Upper lobe of right lung (tissue), 1 donor: ENCODE measurements around the gene PPP1R1C. TPM values are rescaled to one million over a fixed set of nuclear protein-coding genes. Genes with fewer than 3 reads are reported as not detected.

Source experiments
- ATAC-seq: fragments of 200-7000 bp; cut with Tn5 transposase; one replicate; pipeline ENCODE4 v1.9.1; 2020; ENCODE audit warnings: mild to moderate bottlenecking, moderate library complexity
- DNase-seq: peaks from one replicate; pipeline ENCODE4 v3.0.0-alpha.2; 2020
- H3K27ac ChIP-seq: fragments of 200-600 bp; one replicate; pipeline ENCODE4 v1.8.0; 2022
- H3K27me3 ChIP-seq: fragments of 200-600 bp; one replicate; pipeline ENCODE4 v1.8.0; 2022; ENCODE audit warnings: mild to moderate bottlenecking
- H3K36me3 ChIP-seq: fragments of 200-600 bp; one replicate; pipeline ENCODE4 v1.8.0; 2022
- H3K4me1 ChIP-seq: fragments of 200-600 bp; one replicate; pipeline ENCODE4 v1.8.0; 2022
- H3K4me3 ChIP-seq: fragments of 200-600 bp; one replicate; pipeline ENCODE4 v1.8.0; 2022; ENCODE audit warnings: mild to moderate bottlenecking
- H3K9me3 ChIP-seq: fragments of 200-600 bp; one replicate; pipeline ENCODE4 v1.8.0; 2022
- intact Hi-C: fragments of 100-400 bp; cut with DNase I; formaldehyde crosslinking; loops from one replicate; pipeline ENCODE4 v1.11.0; 2022
- total RNA-seq: library from RNA; stranded (reverse); fragmentation: NEBNext Ultra II Directional; extraction: Animal tissue kit (Norgen Biotek cat#: 25700); gene quantifications from one replicate; pipeline ENCODE4 v1.2.1, GENCODE V29; 2021
- TF ChIP-seq, protein P1 (sequence below): fragments of 200-600 bp; IDR thresholded peaks from one replicate; pipeline ENCODE4 v1.8.0; 2022; ENCODE audit warnings: antibody characterized with exemption
- donor health status: DM: no; HTN: yes; CAD: no; lungs with severe emphysema.

Gene PPP1R1C
- total RNA-seq, 1 donor from 2014 or later, result 5.8 TPM

DNA sequence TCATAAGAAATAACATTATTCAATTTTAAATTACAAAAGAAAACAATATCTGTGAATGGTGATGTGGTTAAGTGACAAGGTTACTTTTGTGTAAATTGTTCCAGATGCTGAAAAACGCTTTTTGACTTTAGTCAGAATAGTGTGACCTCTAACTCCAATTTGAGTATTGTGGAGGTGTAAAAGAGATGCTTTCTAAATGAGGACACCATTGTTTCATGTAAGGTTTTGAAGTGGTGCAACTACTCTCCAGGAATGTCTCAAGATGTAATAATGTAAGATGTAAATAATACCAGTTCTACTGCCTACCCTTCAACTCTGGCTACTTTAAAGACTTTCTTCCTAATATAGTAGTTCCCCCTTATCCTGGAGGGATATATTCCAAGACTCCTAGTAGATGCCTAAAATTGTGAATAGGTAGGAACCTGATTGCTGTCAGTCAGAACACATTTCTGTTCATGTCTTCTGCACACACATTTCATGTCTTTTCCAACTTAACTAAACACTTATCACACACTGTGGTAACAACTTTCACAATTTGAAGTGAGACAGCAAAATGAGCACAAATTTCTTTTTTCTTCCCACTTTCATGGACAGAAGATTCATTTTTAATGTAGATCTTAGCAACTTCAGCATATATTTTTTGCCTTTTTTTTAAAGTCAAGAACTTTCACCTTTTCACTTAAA, 39.1 kb upstream of the PPP1R1C start:
- H3K36me3 ChIP-seq, result no peaks in the 10 kb centered on the region
- H3K27me3 ChIP-seq, result no peaks in the 10 kb centered on the region
- no peak overlapping the region for H3K27ac ChIP-seq
- intact Hi-C loops, result no loop called here
- no peaks in the 10 kb centered on the region for H3K9me3 ChIP-seq
- H3K4me3 ChIP-seq, result no peak overlapping the region
- TF ChIP-seq, protein P1, sequence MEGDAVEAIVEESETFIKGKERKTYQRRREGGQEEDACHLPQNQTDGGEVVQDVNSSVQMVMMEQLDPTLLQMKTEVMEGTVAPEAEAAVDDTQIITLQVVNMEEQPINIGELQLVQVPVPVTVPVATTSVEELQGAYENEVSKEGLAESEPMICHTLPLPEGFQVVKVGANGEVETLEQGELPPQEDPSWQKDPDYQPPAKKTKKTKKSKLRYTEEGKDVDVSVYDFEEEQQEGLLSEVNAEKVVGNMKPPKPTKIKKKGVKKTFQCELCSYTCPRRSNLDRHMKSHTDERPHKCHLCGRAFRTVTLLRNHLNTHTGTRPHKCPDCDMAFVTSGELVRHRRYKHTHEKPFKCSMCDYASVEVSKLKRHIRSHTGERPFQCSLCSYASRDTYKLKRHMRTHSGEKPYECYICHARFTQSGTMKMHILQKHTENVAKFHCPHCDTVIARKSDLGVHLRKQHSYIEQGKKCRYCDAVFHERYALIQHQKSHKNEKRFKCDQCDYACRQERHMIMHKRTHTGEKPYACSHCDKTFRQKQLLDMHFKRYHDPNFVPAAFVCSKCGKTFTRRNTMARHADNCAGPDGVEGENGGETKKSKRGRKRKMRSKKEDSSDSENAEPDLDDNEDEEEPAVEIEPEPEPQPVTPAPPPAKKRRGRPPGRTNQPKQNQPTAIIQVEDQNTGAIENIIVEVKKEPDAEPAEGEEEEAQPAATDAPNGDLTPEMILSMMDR, result no peak
- no peak for DNase-seq
- ATAC-seq, result no peak
- no peaks in the 10 kb centered on the region for H3K4me1 ChIP-seq

DNA sequence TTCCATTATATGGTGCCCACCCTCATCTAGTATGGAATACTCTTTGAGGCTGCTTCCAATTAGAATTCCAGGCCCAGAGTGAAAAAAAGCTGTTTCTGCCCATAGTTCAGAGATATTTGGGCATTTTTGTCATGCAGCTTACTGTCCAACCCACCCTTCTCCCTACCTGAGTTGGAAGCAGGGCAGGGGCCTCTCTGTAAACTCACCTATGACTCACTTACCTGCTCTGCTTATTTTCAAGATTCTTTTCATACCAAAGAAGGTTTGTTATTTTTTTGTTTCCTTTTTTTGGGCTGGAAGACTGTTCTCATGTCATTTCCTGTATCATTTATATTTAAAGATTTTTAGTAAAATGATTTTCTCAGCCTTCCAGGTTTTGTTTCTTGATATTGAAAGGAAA, 38.4 kb upstream of the PPP1R1C start:
- no peaks in the 10 kb centered on the region for H3K27me3 ChIP-seq
- no peak overlapping the region for H3K27ac ChIP-seq
- H3K36me3 ChIP-seq, result no peaks in the 10 kb centered on the region
- H3K9me3 ChIP-seq, result no peaks in the 10 kb centered on the region
- TF ChIP-seq, protein P1, result no peak
- no peak overlapping the region for H3K4me3 ChIP-seq
- no peaks in the 10 kb centered on the region for H3K4me1 ChIP-seq
- DNase-seq (no peak), ATAC-seq (no peak)
- intact Hi-C loops, result no loop called here

DNA sequence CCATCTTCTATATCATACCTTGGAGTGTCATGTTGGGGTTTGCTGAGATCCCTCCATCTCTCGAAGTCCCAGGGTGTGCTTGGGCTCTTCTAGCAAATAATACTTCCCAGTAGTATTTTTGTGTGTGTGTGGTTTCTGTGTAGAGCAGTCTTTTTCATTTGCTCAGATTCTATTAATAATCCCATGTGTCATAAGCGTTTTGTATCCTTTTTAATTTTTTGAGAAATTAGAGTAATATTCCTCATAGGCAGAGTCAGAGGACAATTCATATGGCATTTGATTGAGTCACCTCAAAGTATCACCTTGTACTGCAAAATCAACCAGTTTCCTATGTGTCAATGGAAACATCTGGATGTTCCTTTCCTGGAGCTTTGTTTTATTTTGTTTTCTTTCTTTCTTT, 37.4 kb upstream of the PPP1R1C start:
- no peaks in the 10 kb centered on the region for H3K4me1 ChIP-seq
- H3K27ac ChIP-seq, result no peak overlapping the region
- no peak overlapping the region for H3K4me3 ChIP-seq
- no peaks in the 10 kb centered on the region for H3K9me3 ChIP-seq
- no peaks in the 10 kb centered on the region for H3K36me3 ChIP-seq
- H3K27me3 ChIP-seq, result no peaks in the 10 kb centered on the region
- TF ChIP-seq, protein P1, result no peak
- intact Hi-C loops, result no loop called here
- ATAC-seq (no peak), DNase-seq (no peak)

DNA sequence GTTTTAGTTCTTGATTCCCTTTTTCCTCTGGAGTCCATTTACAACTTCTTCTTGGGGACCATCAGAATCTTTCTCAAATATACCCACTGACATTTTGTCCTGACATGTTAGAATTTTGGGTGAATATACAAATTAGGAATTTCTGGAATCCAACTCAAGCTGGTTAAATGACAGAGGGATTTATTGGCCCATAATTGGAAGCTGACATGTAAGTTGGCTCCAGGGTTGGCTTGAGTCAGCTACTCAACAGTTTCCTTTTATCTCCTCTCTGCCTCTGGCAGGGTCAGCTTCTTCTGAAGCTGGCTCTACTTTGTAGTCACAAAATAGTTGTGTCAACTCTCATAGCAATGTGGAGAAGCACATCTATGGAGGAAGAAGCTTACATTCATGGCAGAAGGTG, 36.6 kb upstream of the PPP1R1C start:
- Histone ChIP-seq H3K27ac (no peak overlapping the region), H3K27me3 (no peaks in the 10 kb centered on the region), H3K36me3 (no peaks in the 10 kb centered on the region), H3K9me3 (no peaks in the 10 kb centered on the region), H3K4me3 (no peak overlapping the region), H3K4me1 (no peaks in the 10 kb centered on the region)
- DNase-seq, result no peak
- intact Hi-C loops, result no loop called here
- no peak for ATAC-seq
- TF ChIP-seq, protein P1, result no peak

DNA sequence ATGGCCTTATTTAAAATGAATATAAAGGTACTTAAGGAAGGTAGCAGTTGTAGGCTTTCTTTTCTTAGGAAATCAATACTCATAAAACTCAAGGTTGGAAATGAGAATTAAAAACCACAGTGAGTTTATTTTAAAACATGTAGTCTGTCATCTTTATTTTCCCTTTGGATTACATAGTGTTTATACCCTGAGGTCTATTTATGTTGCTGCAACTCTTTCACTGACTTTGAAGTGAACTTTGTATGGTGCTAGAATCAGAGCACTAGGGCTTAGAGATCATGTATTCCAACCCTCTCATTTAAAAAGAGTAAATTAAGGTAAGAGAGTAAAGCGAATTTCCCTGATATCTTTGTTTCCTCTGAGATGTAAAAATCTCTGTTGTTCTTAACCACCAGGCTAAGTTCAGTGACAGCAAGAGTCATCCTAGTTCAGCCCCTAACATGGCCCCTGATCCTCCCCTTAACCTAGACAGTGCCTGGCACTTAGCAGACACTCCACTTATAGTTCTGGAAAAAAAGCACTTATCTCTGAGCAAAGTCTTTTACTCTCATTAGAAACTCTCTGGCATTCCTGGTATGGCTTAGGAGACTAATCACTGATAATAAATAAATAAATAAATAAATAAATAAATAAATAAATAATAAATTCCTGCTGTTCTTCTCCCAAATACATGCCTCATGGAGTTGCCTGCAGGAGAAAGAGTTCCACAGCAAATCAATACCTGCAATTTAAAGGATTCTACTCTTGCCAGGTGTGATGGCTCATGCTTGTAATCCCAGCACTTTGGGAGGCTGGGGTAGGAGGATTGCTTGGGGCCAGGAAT, 33.0 kb upstream of the PPP1R1C start:
- H3K36me3 ChIP-seq, result no peaks in the 10 kb centered on the region
- no peaks in the 10 kb centered on the region for H3K27me3 ChIP-seq
- no peaks in the 10 kb centered on the region for H3K9me3 ChIP-seq
- no peak for DNase-seq
- H3K4me1 ChIP-seq, result peaks cover 4% of the 10 kb centered on the region
- ATAC-seq, result no peak
- TF ChIP-seq, protein P1, result no peak
- intact Hi-C loops, result no loop called here
- no peak overlapping the region for H3K27ac ChIP-seq
- H3K4me3 ChIP-seq, result no peak overlapping the region
